K562 (cell line): ENCODE data around the gene GALR3. TPM values are rescaled to one million over a fixed set of nuclear protein-coding genes. Genes with fewer than 3 reads are reported as not detected.

ENCODE experiments used
- EP300 ChIP-seq: IDR thresholded peaks from 2 replicates; pipeline ENCODE4 v1.6.1; 2012; ENCODE audit warnings: low read length, improper control_type of control experiment
- HMGN3 ChIP-seq: IDR thresholded peaks from 2 replicates; pipeline ENCODE4 v1.6.1; 2011; ENCODE audit warnings: borderline replicate concordance, low read depth, mild to moderate bottlenecking, mixed read lengths, low read length; ENCODE audit not compliant: insufficient read length; ENCODE audit errors: extremely low read depth
- KDM1A ChIP-seq, 2 experiments: fragments of 450-650 bp; IDR thresholded peaks; 2 replicates each; pipeline ENCODE4 v1.6.1; 2016; ENCODE audit warnings: mild to moderate bottlenecking in 2 of 2
- KDM4B ChIP-seq, 2 experiments: fragments of 450-650 bp in 1 of 2; sonication (generic) in 1 of 2; IDR thresholded peaks; 2 replicates each; pipeline ENCODE4 v1.6.1; 2016 to 2017; ENCODE audit warnings: borderline replicate concordance in 2 of 2, antibody characterized with exemption in 1 of 2, low read depth in 1 of 2, mild to moderate bottlenecking in 1 of 2
- MCM3 ChIP-seq: fragments of 450-650 bp; IDR thresholded peaks from 2 replicates; pipeline ENCODE4 v1.6.1; 2016
- MECOM ChIP-seq: fragments of 250-450 bp; sonication (Bioruptor Pico); IDR thresholded peaks from 2 replicates; pipeline ENCODE4 v1.8.0; 2022; ENCODE audit warnings: inconsistent platforms
- MIER1 ChIP-seq: fragments of 450-650 bp; IDR thresholded peaks from 2 replicates; pipeline ENCODE4 v1.6.1; 2016; ENCODE audit warnings: antibody characterized with exemption, mild to moderate bottlenecking, low read depth
- MYNN ChIP-seq, 2 experiments: sonication (generic); formaldehyde crosslinking in 1 of 2; IDR thresholded peaks; 2 replicates each; pipeline versions ENCODE4 v1.5.0 to v1.6.1; 2016 to 2020; ENCODE audit warnings: antibody characterized with exemption in 1 of 2, missing genetic modification reagents in 1 of 2
- NRF1 ChIP-seq, 2 experiments: fragments of 450-650 bp; IDR thresholded peaks in 1 of 2; conservative IDR thresholded peaks in 1 of 2; 2 replicates each; pipeline ENCODE4 v1.6.1; 2014; ENCODE audit warnings: mild to moderate bottlenecking in 2 of 2
- PCBP2 ChIP-seq: fragments of 200-400 bp; formaldehyde crosslinking; IDR thresholded peaks from 2 replicates; pipeline ENCODE4 v1.6.1; 2018; ENCODE audit warnings: low read length, low read depth, mild to moderate bottlenecking, moderate library complexity; ENCODE audit not compliant: poor library complexity, severe bottlenecking
- RUNX1 ChIP-seq: sonication (generic); IDR thresholded peaks from 2 replicates; pipeline ENCODE4 v1.6.1; 2016; ENCODE audit warnings: antibody characterized with exemption, low read depth
- SMAD4 ChIP-seq: fragments of 250-450 bp; sonication (Bioruptor Pico); conservative IDR thresholded peaks from 2 replicates; pipeline ENCODE4 v1.8.0; 2021; ENCODE audit warnings: inconsistent platforms, mild to moderate bottlenecking, moderate library complexity
- ZBTB1 ChIP-seq: sonication (generic); formaldehyde crosslinking; IDR thresholded peaks from 2 replicates; pipeline ENCODE4 v1.8.1; 2023; ENCODE audit warnings: missing genetic modification reagents, low read depth, mild to moderate bottlenecking, borderline replicate concordance
- ZC3H11A ChIP-seq: IDR thresholded peaks from 2 replicates; pipeline ENCODE4 v1.6.1; 2012; ENCODE audit warnings: low read depth, low read length, improper control_type of control experiment
- ZFPM2 ChIP-seq: fragments of 250-450 bp; sonication (Bioruptor Pico); IDR thresholded peaks from 2 replicates; pipeline ENCODE4 v1.5.1; 2022; ENCODE audit warnings: mild to moderate bottlenecking
- ZNF766 ChIP-seq: fragments of 200-800 bp; sonication (Bioruptor generic); conservative IDR thresholded peaks from 2 replicates; pipeline ENCODE4 v1.6.1; 2016; ENCODE audit warnings: missing genetic modification characterization, missing compliant biosample characterization
- polyA plus RNA-seq, 8 experiments: library from polyadenylated mRNA; depleted of rRNA in 4 of 8; stranded (reverse) in 5 of 8; unstranded in 3 of 8; fragments of >200 nt; fragmentation: Nextera tagmentation in 2 of 8; fragmentation: Illumina TruSeq in 1 of 8; extraction: Ambion mirVana in 2 of 8; extraction: Trizol in 1 of 8; gene quantifications; 2 replicates each; pipeline versions ENCODE4 v1.2.1 to v1.2.3, GENCODE V29; 2011 to 2014; ENCODE audit warnings: inconsistent platforms in 1 of 8, missing spikeins in 1 of 8
- total RNA-seq, 7 experiments: library from RNA; depleted of rRNA in 6 of 7; stranded (reverse); fragments of >200 nt in 6 of 7; fragmentation: Illumina TruSeq in 2 of 7; extraction: Trizol in 2 of 7; gene quantifications; 2 replicates each; pipeline versions ENCODE4 v1.2.1 to v1.2.3, GENCODE V29; 2011 to 2021; ENCODE audit warnings: low replicate concordance in 1 of 7
- TF ChIP-seq, protein P1 (sequence below): fragments of 450-650 bp; conservative IDR thresholded peaks from 2 replicates; pipeline ENCODE4 v1.6.1; 2016; ENCODE audit warnings: missing genetic modification characterization, low read depth, mild to moderate bottlenecking, control low read depth, missing compliant biosample characterization
- TF ChIP-seq, protein P2 (sequence below): sonication (generic); formaldehyde crosslinking; IDR thresholded peaks from 2 replicates; pipeline ENCODE4 v1.8.0; 2022; ENCODE audit warnings: missing genetic modification reagents, mild to moderate bottlenecking, moderate library complexity, borderline replicate concordance
- TF ChIP-seq, protein P3 (sequence below): sonication (generic); formaldehyde crosslinking; IDR thresholded peaks from 2 replicates; pipeline ENCODE4 v1.8.1; 2022; ENCODE audit warnings: missing genetic modification reagents
- TF ChIP-seq, protein P4 (sequence below): fragments of 450-650 bp; IDR thresholded peaks from 2 replicates; pipeline ENCODE4 v1.6.1; 2016; ENCODE audit warnings: mild to moderate bottlenecking
- TF ChIP-seq, protein P5 (sequence below): sonication (generic); formaldehyde crosslinking; IDR thresholded peaks from 2 replicates; pipeline ENCODE4 v1.8.0; 2022; ENCODE audit warnings: mild to moderate bottlenecking, missing genetic modification reagents

GALR3 gene
- total and polyA plus RNA-seq, 9 of the 15 experiments (the other 6 are each of a cell fraction or from before 2014, with no cell fraction given) = 0.13 TPM; not detected in 8

DNA sequence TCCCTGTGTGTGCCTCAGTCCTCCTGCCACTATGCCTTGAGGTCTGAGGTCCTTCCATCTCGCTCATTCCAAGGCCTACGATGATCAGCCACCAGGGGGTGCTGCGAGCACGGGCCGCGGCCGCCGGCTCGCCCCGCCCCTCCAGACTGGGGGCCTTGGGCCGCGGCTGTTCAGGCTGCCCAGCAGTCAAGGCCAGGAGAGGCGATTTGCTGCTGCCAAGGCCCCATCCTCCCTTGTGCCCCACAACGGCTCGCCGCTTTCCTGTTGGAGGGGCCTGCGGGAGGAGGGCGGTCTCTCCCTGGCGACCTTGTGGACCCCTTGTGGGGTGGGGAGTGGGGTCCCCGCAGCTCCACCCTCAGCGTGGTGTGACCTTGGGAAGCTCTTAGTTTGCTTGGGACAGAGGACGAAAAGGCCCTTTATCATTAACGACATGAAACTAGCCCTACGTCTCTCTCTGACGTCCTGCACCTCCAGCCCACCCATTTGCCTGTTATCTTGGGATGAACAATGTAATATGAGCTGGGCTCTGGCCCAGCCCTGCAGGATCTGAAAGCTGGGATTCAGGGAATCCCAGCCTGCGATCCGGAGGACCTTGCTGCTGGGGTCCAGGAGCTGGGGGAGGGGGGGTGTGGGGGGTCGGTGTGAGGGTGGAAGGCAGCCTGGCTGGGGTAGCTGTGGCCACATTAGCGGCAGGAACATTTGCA lies 5.3 kb upstream of the GALR3 start (continued):
- TF ChIP-seq, protein P1, sequence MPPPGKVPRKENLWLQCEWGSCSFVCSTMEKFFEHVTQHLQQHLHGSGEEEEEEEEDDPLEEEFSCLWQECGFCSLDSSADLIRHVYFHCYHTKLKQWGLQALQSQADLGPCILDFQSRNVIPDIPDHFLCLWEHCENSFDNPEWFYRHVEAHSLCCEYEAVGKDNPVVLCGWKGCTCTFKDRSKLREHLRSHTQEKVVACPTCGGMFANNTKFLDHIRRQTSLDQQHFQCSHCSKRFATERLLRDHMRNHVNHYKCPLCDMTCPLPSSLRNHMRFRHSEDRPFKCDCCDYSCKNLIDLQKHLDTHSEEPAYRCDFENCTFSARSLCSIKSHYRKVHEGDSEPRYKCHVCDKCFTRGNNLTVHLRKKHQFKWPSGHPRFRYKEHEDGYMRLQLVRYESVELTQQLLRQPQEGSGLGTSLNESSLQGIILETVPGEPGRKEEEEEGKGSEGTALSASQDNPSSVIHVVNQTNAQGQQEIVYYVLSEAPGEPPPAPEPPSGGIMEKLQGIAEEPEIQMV (tag) = no peak
- TF ChIP-seq HMGN3 (peak; percentile 62), RUNX1 (no peak), MYNN (IDR thresholded peaks at IDR 0.05) (peak; percentile 43; the same call in 1 of the 2 replicates), MYNN (CRISPR knock-in tag; IDR thresholded peaks at IDR 0.05) (no peak), EP300 (no peak), MCM3 (no peak), ZC3H11A (no peak), KDM4B (IDR thresholded peaks at IDR 0.05; ENCODE audit: borderline replicate concordance in 2 of 2, low read depth in 1 of 2) (no peak), ZFPM2 (no peak), NRF1 (conservative IDR thresholded peaks at IDR 0.05 in 1 of 2, IDR thresholded peaks at IDR 0.05 in 1 of 2) (peak; percentile 11 to 19; a peak in 1 of 4 replicates), MIER1 (no peak), MECOM (no peak), SMAD4 (CRISPR knock-in tag) (peak; percentile 56; the same call in 1 of the 2 replicates), ZNF766 (CRISPR knock-in tag) (no peak), KDM1A (IDR thresholded peaks at IDR 0.05) (no peak), PCBP2 (no peak), ZBTB1 (CRISPR knock-in tag) (no peak)
- TF ChIP-seq, protein P2, sequence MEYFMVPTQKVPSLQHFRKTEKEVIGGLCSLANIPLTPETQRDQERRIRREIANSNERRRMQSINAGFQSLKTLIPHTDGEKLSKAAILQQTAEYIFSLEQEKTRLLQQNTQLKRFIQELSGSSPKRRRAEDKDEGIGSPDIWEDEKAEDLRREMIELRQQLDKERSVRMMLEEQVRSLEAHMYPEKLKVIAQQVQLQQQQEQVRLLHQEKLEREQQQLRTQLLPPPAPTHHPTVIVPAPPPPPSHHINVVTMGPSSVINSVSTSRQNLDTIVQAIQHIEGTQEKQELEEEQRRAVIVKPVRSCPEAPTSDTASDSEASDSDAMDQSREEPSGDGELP (CRISPR knock-in tag) = peak; percentile 73
- TF ChIP-seq, protein P3, sequence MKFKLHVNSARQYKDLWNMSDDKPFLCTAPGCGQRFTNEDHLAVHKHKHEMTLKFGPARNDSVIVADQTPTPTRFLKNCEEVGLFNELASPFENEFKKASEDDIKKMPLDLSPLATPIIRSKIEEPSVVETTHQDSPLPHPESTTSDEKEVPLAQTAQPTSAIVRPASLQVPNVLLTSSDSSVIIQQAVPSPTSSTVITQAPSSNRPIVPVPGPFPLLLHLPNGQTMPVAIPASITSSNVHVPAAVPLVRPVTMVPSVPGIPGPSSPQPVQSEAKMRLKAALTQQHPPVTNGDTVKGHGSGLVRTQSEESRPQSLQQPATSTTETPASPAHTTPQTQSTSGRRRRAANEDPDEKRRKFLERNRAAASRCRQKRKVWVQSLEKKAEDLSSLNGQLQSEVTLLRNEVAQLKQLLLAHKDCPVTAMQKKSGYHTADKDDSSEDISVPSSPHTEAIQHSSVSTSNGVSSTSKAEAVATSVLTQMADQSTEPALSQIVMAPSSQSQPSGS = no peak
- TF ChIP-seq, protein P4, sequence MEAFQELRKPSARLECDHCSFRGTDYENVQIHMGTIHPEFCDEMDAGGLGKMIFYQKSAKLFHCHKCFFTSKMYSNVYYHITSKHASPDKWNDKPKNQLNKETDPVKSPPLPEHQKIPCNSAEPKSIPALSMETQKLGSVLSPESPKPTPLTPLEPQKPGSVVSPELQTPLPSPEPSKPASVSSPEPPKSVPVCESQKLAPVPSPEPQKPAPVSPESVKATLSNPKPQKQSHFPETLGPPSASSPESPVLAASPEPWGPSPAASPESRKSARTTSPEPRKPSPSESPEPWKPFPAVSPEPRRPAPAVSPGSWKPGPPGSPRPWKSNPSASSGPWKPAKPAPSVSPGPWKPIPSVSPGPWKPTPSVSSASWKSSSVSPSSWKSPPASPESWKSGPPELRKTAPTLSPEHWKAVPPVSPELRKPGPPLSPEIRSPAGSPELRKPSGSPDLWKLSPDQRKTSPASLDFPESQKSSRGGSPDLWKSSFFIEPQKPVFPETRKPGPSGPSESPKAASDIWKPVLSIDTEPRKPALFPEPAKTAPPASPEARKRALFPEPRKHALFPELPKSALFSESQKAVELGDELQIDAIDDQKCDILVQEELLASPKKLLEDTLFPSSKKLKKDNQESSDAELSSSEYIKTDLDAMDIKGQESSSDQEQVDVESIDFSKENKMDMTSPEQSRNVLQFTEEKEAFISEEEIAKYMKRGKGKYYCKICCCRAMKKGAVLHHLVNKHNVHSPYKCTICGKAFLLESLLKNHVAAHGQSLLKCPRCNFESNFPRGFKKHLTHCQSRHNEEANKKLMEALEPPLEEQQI = no peak
- TF ChIP-seq, protein P5, sequence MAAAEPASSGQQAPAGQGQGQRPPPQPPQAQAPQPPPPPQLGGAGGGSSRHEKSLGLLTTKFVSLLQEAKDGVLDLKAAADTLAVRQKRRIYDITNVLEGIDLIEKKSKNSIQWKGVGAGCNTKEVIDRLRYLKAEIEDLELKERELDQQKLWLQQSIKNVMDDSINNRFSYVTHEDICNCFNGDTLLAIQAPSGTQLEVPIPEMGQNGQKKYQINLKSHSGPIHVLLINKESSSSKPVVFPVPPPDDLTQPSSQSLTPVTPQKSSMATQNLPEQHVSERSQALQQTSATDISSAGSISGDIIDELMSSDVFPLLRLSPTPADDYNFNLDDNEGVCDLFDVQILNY (CRISPR knock-in tag) = no peak
